Type B pancreatic cell (in vitro differentiated cells): ENCODE results near the gene MOV10. TPM values are rescaled to one million over a fixed set of nuclear protein-coding genes. Genes with fewer than 3 reads are reported as not detected.

Source experiments
- DNase-seq: peaks from one replicate; pipeline ENCODE4 v3.0.0; 2021; ENCODE audit warnings: mixed read lengths; ENCODE audit not compliant: unreplicated experiment; ENCODE audit errors: extremely low spot score
- H3K27ac Mint-ChIP-seq: 2 replicates; pipeline ENCODE4 v1.8.0; 2021; ENCODE audit warnings: mild to moderate bottlenecking, mixed read lengths
- H3K27me3 Mint-ChIP-seq: 2 replicates; pipeline ENCODE4 v1.8.0; 2021; ENCODE audit warnings: mixed read lengths
- H3K36me3 Mint-ChIP-seq: 2 replicates; pipeline ENCODE4 v1.8.0; 2021; ENCODE audit warnings: mixed read lengths
- H3K4me1 Mint-ChIP-seq: one replicate; pipeline ENCODE4 v1.8.0; 2021; ENCODE audit warnings: mixed read lengths; ENCODE audit not compliant: unreplicated experiment
- H3K4me3 Mint-ChIP-seq: 2 replicates; pipeline ENCODE4 v1.8.0; 2021; ENCODE audit warnings: mild to moderate bottlenecking, mixed read lengths
- H3K9me3 Mint-ChIP-seq: 2 replicates; pipeline ENCODE4 v1.8.0; 2021; ENCODE audit warnings: mixed read lengths
- CTCF ChIP-seq: fragments of 200-600 bp; sonication (generic); conservative IDR thresholded peaks from 2 replicates; pipeline ENCODE4 v1.5.0; 2021; ENCODE audit warnings: antibody characterized with exemption, mild to moderate bottlenecking
- long read RNA-seq: library from polyadenylated mRNA; unstranded; transcript quantifications from one replicate; pipeline ENCODE4 v2.0.0, GENCODE V29; 2020
- total RNA-seq: library from RNA; stranded (reverse); gene quantifications from 2 replicates; pipeline ENCODE4 v1.2.1, GENCODE V29; 2021; ENCODE audit warnings: low replicate concordance

MOV10 gene
- 113 and 128 TPM in 2 replicates for total RNA-seq
- long read RNA-seq, transcript MOV10-201 (20 exons, 3,383 nt): minor isoform, 40 of 142 reads
- long read RNA-seq, transcript MOV10-204 (21 exons, 3,641 nt): minor isoform, 19 of 142 reads
- long read RNA-seq, transcript MOV10-203 (21 exons, 3,552 nt): major isoform, 42 of 142 reads
- long read RNA-seq, partial matches to known transcripts: 26 of 142 reads
- long read RNA-seq, other reads (novel, unspliced or antisense): 15 of 142 reads

GRCh38 chr1:112674440-112674985 lies at the start of gene MOV10:
MOV10 (plus strand) TSS chr1:112674659; CDS start chr1:112674913, 254 bp downstream.
- DNase-seq: no peak
- Mint-ChIP-seq H3K4me3 (peak within 1 kb of the TSS; percentile 97), H3K9me3 (no peaks in the 10 kb centered on the region), H3K27ac (peak within 1 kb of the TSS; percentile 94), H3K36me3 (peaks cover 41% of the 10 kb centered on the region), H3K27me3 (no peaks in the 10 kb centered on the region), H3K4me1 (peaks cover 28% of the 10 kb centered on the region)
- TF ChIP-seq CTCF: no peak

GRCh38 chr1:112625696-112626095 lies 48.8 kb upstream of the MOV10 start:
- Mint-ChIP-seq H3K4me3 (no peak overlapping the region), H3K4me1 (peaks cover 24% of the 10 kb centered on the region), H3K9me3 (no peaks in the 10 kb centered on the region), H3K27ac (no peak overlapping the region), H3K27me3 (no peaks in the 10 kb centered on the region), H3K36me3 (peaks cover 9% of the 10 kb centered on the region)
- no peak for TF ChIP-seq CTCF
- DNase-seq: no peak

- H3K27me3 Mint-ChIP-seq: no peaks in the 10 kb centered on the region
Observed at GRCh38 chr1:112626193-112626592, 48.3 kb upstream of the MOV10 start.

GRCh38 chr1:112626887-112627286 lies 47.6 kb upstream of the MOV10 start:
- H3K27ac Mint-ChIP-seq: no peak overlapping the region
- H3K4me3 Mint-ChIP-seq: no peak overlapping the region
- no peak for DNase-seq
- H3K27me3 Mint-ChIP-seq: no peaks in the 10 kb centered on the region
- no peaks in the 10 kb centered on the region for H3K9me3 Mint-ChIP-seq
- peaks cover 16% of the 10 kb centered on the region for H3K36me3 Mint-ChIP-seq
- TF ChIP-seq CTCF: no peak
- H3K4me1 Mint-ChIP-seq: peaks cover 20% of the 10 kb centered on the region

More at GRCh38 chr1:112626193-112626592, 48.3 kb upstream of the MOV10 start:
- DNase-seq: no peak
- Mint-ChIP-seq H3K27ac (no peak overlapping the region), H3K36me3 (peaks cover 14% of the 10 kb centered on the region), H3K9me3 (no peaks in the 10 kb centered on the region), H3K4me1 (peaks cover 20% of the 10 kb centered on the region), H3K4me3 (no peak overlapping the region)
- no peak for TF ChIP-seq CTCF

GRCh38 chr1:112628516-112628915 lies 45.9 kb upstream of the MOV10 start:
- Mint-ChIP-seq H3K36me3 (peaks cover 20% of the 10 kb centered on the region), H3K27ac (no peak overlapping the region), H3K9me3 (no peaks in the 10 kb centered on the region), H3K27me3 (no peaks in the 10 kb centered on the region), H3K4me1 (peaks cover 15% of the 10 kb centered on the region), H3K4me3 (no peak overlapping the region)
- no peak for TF ChIP-seq CTCF
- DNase-seq: no peak
